Heart right ventricle (tissue), 16 donors: ENCODE measurements around the gene RMI2. TPM values are rescaled to one million over a fixed set of nuclear protein-coding genes. Genes with fewer than 3 reads are reported as not detected.

ENCODE experiments used
- ATAC-seq, 8 donors: fragments of 200-7000 bp; cut with Tn5 transposase; one replicate each; pipeline ENCODE4 v1.9.1; 2020; ENCODE audit warnings: mild to moderate bottlenecking in 8 of 8, moderate library complexity in 8 of 8, moderate number of reproducible peaks in 1 of 8
- DNase-seq, 2 donors: peaks; one replicate each; pipeline ENCODE4 v3.0.0-alpha.2; 2020
- H3K27ac ChIP-seq, 10 donors: fragments of 200-600 bp; sonication (generic) in 2 of 10; one replicate each; pipeline versions ENCODE4 v1.5.0 to v1.8.0; 2020 to 2022; ENCODE audit warnings: mild to moderate bottlenecking in 3 of 10
- H3K27me3 ChIP-seq, 7 donors: fragments of 200-600 bp; one replicate each; pipeline ENCODE4 v1.8.0; 2021 to 2022; ENCODE audit warnings: mild to moderate bottlenecking in 2 of 7
- H3K36me3 ChIP-seq, 9 donors: fragments of 200-600 bp; sonication (generic) in 1 of 9; one replicate each; pipeline versions ENCODE4 v1.5.0 to v1.8.0; 2020 to 2022; ENCODE audit warnings: mild to moderate bottlenecking in 2 of 9
- H3K4me1 ChIP-seq, 9 donors: fragments of 200-600 bp; sonication (generic) in 1 of 9; one replicate each; pipeline versions ENCODE4 v1.5.0 to v1.8.0; 2020 to 2022; ENCODE audit warnings: mild to moderate bottlenecking in 4 of 9
- H3K4me3 ChIP-seq, 10 donors: fragments of 200-600 bp; sonication (generic) in 2 of 10; one replicate each; pipeline versions ENCODE4 v1.5.0 to v1.8.0; 2020 to 2022; ENCODE audit warnings: mild to moderate bottlenecking in 7 of 10, moderate library complexity in 2 of 10
- H3K9me3 ChIP-seq, 11 donors: fragments of 200-600 bp in 10 of 11; sonication (generic) in 2 of 11; one replicate each; pipeline versions ENCODE4 v1.5.0 to v1.8.0; 2013 to 2022; ENCODE audit warnings: mild to moderate bottlenecking in 2 of 11, control low read depth in 1 of 11, moderate library complexity in 1 of 11
- CTCF ChIP-seq, 9 donors: fragments of 200-600 bp; sonication (generic) in 2 of 9; IDR thresholded peaks; one replicate each; pipeline versions ENCODE4 v1.5.0 to v1.8.0; 2021 to 2022; ENCODE audit warnings: antibody characterized with exemption in 9 of 9, mild to moderate bottlenecking in 5 of 9, moderate library complexity in 1 of 9
- WGBS, 2 donors: extraction: QIAGEN DNeasy Blood & Tissue Kit; methylation state at CpG; one replicate each; pipeline ENCODE4 v1.1.7; 2013; ENCODE audit warnings: inconsistent platforms in 1 of 2; 5-methylcytosine and 5-hydroxymethylcytosine counted together
- intact Hi-C, 10 donors: fragments of 100-400 bp; cut with DNase I; formaldehyde crosslinking; loops; one replicate each; pipeline versions ENCODE4 v1.11.1 to v1.14.2; 2022
- polyA plus RNA-seq, 2 donors: library from polyadenylated mRNA; stranded (reverse); fragments of 200-250 nt; gene quantifications; one replicate each; pipeline ENCODE4 v1.2.3, GENCODE V29; 2013
- total RNA-seq, 10 donors: library from RNA; stranded (reverse); fragmentation: NEBNext Ultra II Directional in 3 of 10; extraction: Animal tissue kit (Norgen Biotek cat#: 25700) in 3 of 10; gene quantifications; one replicate each; pipeline versions ENCODE4 v1.2.1 to v1.2.4, GENCODE V29; 2021 to 2023
- donor health status: Arrhythmogenic right ventricular cardiomyopathy.
- donor health status: ischemic (EF 13 %, LVEDD 7.1; RV severe dilation, severe dysfunction).
- donor health status: healthy with polysubstance abuse.
- donor health status: DM: no; HTN: yes; CAD: no.
- donor health status: DM: no; HTN: no; CAD: no.
- donor health status: ischemic (EF 25% LVEDD 6.9; RV normal size, moderate dysfunction).
- donor health status: ischemic (EF 25% LVEDD 5.7; RV mildly dilated, moderate dysfunction).
- donor health status: healthy.
- donor health status: DM: yes; HTN: yes; CAD: no.
- donor health status: Ischemic cardiomyopathy.
- donor health status: ischemic (EF 35%, LVEDD 5.7; RV mildly dilated, moderate dysfunction).
- donor health status: nonischemic (EF 11% LVEDD 7.7; RV severe dilation, severe dysfunction).
- donor health status: DM: yes; HTN: yes; CAD: no.
- donor health status: PGD.
- donor health status: ischemic (EF 29% LVEDD 5.4; RV normal size, mild dysfunction).
- donor health status: nonischemic (EF 23%, LVEDD 6.1; RV moderate dilation, normal function).

RMI2 gene
- total and polyA plus RNA-seq, 12 donors, result 0.22 to 3.8 (median 1.1) TPM

GRCh38 chr16:11386054-11386680 is 40.9 kb downstream of the RMI2 start:
- no peak for DNase-seq
- ATAC-seq, result no peak
- WGBS, 2 donors, result 91 to 93% methylated on average over 12 of the region's 12 CpGs
- Histone ChIP-seq H3K27ac (no peak overlapping the region), H3K36me3 (no peaks in the 10 kb centered on the region), H3K27me3 (peaks cover 0 to 14% (median 0%) of the 10 kb centered on the region in 7 donors), H3K9me3 (no peaks in the 10 kb centered on the region), H3K4me3 (no peak overlapping the region), H3K4me1 (peaks cover 0 to 7% (median 0%) of the 10 kb centered on the region in 9 donors)
- TF ChIP-seq CTCF (IDR thresholded peaks at IDR 0.05), result no peak
- intact Hi-C loops, result loop anchor here in 1 of 10 donors (10.0 kb wide), 1 partner anchor 421 kb away; no protein-coding TSS in a partner anchor

DNA sequence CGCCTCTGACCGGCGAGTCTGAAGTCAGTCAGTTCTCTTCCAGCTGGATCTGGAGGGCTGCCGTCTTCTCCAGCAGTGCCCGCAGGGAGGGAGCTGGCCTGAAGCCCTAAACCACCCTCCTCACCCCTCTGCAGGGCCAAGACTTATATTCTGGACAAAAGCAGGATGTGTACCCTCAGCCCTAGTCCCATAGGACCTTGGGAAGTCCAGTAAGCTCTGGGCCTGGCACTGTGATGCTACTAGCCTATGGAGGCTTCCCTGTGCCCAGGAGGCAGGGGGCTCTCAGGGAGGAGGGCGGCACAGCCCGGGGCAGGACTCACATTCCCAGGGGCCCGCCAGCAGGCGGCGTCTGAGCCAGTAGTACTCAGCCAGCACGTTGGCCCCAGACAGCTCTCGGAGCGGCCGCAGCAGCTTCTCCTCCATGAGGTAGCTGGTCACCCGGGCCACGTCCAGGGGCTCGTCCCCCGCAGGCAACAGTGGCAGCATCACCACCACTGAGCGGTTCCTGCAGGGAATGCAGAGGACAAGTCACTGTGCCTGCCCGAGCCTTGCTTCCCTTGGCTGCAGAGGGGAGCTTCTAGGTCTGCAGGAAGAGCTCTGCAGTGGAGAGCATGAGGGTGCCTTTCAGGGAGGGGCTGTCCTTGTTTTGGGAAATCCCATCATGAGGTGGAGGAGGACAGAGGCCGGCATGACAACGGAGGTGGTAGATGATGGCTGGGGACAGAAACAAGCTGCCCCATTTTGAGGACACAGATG is 41.7 kb downstream of the RMI2 start:
- H3K27me3 ChIP-seq, result peaks cover 0 to 14% (median 0%) of the 10 kb centered on the region in 7 donors
- no peak overlapping the region for H3K4me3 ChIP-seq
- DNase-seq, result peak in 1 of 2 donors; percentile 49
- TF ChIP-seq CTCF (IDR thresholded peaks at IDR 0.05), result peak in 8 of 9 donors; percentile 22 to 58 (median 46)
- peaks cover 0 to 7% (median 0%) of the 10 kb centered on the region in 9 donors for H3K4me1 ChIP-seq
- peak in 7 of 8 donors; percentile 23 to 76 (median 57) for ATAC-seq
- 29 to 37% methylated on average over 22 of the region's 22 CpGs for WGBS, 2 donors
- H3K36me3 ChIP-seq, result no peaks in the 10 kb centered on the region
- intact Hi-C loops, result loop anchor here in 1 of 10 donors (10.0 kb wide), 1 partner anchor 422 kb away; no protein-coding TSS in a partner anchor
- H3K9me3 ChIP-seq, result no peaks in the 10 kb centered on the region
- no peak overlapping the region for H3K27ac ChIP-seq

GRCh38 chr16:11389083-11389482 is 43.8 kb downstream of the RMI2 start:
- Histone ChIP-seq H3K9me3 (no peaks in the 10 kb centered on the region), H3K36me3 (no peaks in the 10 kb centered on the region), H3K27ac (no peak overlapping the region), H3K4me1 (peaks cover 0 to 7% (median 0%) of the 10 kb centered on the region in 9 donors), H3K27me3 (peaks cover 0 to 14% (median 0%) of the 10 kb centered on the region in 7 donors), H3K4me3 (no peak overlapping the region)
- no peak for ATAC-seq
- no peak for DNase-seq
- intact Hi-C loops, result loop anchor here in 1 of 10 donors (10.0 kb wide), 1 partner anchor 424 kb away; no protein-coding TSS in a partner anchor
- no peak for TF ChIP-seq CTCF (IDR thresholded peaks at IDR 0.05)
- 81 to 92% methylated on average over 7 of the region's 7 CpGs for WGBS, 2 donors
